Medulla oblongata (tissue), 1 donor: ENCODE measurements around the gene PTPRE.

Experiments used
- DNase-seq: peaks from one replicate; pipeline ENCODE4 v3.0.0-alpha.2; 2015; ENCODE audit errors: extremely low spot score

Gene PTPRE

GRCh38 chr10:128044961-128045832 lies 138.3 kb downstream of the PTPRE start:
- no peak for DNase-seq

- DNase-seq: no peak
Observed at GRCh38 chr10:128045833-128046120, 138.9 kb downstream of the PTPRE start.

GRCh38 chr10:128046156-128046952 lies 139.5 kb downstream of the PTPRE start:
- DNase-seq: no peak

DNA sequence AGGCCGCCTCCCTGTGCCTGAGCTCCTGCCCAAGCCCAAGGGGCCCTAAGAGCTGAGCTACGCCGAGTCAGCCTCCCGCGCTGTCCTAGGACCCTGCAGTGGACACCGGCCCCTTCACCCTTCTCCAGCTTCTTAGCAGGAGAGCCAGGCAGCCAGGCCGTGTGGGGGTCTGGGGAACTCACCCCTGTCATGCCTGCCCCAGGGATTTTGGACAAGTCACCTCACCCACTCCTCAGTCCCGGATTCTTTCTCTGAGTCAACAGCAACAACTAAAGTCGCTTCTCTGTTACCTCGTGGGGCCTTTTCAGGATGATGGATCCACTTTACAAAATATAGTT lies 140.0 kb downstream of the PTPRE start:
- no peak for DNase-seq

- peak; percentile 81 for DNase-seq
Observed at GRCh38 chr10:128047351-128047750, 140.4 kb downstream of the PTPRE start.

- peak; percentile 73 for DNase-seq
Observed at GRCh38 chr10:128047991-128048818, 141.3 kb downstream of the PTPRE start.

- no peak for DNase-seq
Observed at GRCh38 chr10:128048819-128049210, 141.9 kb downstream of the PTPRE start.

DNA sequence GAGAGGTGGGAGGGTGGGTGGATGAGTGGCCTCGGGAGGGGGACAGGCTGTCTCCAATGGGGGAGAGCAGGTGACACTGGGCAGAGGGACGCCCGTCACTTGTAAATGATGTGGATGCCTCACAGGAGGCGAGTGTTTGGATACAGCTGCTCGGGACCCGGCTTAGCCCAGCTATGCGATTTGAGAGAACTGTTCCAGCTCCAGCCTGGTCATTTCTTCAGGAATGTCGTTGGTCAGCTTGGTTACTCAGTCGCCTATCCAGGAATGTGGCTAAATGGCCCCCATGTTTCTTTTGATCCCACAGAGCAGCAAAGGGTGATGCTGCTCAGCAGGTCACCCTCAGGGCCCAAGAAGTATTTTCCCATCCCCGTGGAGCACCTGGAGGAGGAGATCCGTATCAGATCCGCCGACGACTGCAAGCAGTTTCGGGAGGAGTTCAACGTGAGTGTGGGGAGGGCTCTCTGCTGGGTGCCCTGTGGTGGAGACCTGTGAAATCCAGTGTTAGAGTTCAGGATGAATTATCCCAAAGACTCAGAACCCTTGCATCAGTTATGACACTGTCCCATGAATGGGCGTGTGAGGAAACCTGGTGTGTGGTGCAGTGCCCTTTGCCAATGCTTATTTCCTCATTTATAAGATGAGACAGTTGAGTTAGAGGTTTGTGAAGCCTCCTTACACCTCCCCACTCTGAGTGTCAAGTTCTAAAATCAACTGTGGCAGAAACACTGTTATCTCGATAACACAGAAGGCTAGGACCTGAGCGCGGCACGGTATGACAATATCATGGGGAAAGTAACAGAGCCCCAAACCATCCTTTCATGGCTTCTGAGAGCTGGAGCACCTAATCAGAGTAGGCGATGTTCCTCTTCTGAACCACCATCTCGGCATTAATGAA lies 142.6 kb downstream of the PTPRE start:
- DNase-seq: no peak

- no peak for DNase-seq
Observed at GRCh38 chr10:128050121-128050516, 143.2 kb downstream of the PTPRE start.

DNA sequence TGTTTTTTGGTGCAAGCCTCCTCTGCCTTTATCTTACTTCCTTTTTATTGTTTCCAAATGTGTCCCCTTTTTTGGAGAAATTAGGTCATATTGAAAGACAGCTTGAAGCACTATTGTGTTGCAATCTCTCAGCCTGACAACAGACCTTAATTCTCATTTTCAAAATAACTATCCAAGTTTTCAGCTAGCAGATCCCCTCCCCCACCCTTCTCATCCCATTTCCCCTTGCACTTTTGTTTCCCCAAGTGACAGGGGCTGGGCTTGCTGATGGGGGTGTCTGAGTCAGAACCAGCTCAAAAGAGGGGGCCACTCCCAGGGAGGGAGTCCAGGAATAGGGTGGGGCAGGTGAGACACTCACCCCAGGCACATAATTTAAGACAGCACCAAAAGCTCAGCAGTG lies 144.0 kb downstream of the PTPRE start:
- DNase-seq: peak; percentile 75

DNA sequence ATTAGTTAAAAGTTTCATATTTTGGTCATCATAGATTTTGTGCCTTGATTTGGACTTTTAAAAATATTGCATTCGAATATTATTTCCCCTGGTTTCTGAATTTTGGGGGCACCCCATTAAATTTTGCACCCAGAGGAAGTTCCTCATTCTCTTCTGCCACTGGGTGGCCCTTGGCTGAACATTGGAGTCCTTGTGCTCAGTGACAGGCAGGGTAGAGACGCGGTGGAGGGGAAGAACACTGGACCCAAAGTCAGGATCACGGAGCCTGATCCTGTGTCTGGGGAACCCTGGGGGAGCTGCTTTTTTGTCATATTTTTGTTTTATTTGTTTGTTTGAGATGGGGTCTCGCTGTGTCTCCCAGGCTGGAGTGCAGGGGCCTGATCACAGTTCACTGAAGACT lies 144.6 kb downstream of the PTPRE start:
- peak; percentile 54 for DNase-seq

- no peak for DNase-seq
Observed at GRCh38 chr10:128052696-128053095, 145.8 kb downstream of the PTPRE start.

DNA sequence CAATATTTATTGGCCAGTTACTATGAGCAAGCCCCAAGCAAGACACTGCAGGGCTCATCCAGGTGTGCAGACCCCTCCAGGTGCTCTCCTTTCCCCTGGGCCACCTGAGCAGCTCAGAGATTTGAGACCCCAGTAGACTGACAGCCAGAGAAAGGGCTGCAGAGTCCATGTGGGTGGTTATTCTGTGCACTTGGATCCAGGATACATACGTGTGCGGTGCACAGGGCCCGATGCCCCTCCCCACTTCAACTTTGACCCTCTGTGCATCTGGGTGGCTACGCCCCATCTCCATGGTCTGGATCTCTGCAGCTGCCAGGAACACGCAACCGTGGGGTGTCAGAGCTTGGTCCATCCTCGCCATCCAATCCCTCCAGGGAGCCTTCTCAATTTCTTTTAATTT lies 146.5 kb downstream of the PTPRE start:
- no peak for DNase-seq

GRCh38 chr10:128054163-128054970 lies 147.5 kb downstream of the PTPRE start:
- DNase-seq: peak; percentile 66

GRCh38 chr10:128055061-128055868 lies 148.4 kb downstream of the PTPRE start:
- DNase-seq: no peak

DNA sequence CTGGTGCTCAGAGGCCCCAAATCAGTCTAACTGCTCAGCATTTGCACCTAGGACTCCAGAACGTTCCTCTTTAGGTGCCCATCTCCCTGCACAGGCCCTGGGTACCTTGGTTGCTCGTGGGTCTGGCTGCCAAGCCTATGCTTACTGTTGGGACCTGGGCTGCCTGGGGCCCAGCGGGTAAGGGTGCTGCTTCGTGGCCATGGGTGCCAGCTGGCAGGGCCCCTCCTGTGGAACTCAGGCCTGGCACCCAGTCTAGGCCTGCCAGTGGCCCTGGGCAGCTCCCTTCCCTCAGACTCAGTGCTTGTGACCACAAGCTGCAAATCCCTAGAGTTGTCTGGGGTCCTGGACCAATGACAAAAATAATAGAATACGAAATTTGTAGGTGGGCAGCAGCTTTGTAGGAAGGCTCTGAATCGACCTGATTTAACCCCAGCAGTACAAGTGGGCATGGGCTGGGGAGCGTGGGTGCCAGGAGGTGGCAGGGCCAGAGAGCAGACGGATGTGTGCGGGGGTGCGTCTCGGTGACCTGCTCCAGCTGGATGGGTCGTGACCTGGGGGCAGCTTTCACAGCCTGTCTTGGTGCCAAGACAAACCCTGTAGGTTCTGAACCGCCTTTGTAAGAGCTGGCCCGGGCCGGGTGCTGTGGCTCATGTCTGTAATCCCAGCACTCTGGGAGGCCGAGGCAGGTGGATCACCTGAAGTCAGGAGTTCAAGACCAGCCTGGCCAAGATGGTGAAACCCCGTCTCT lies 149.6 kb downstream of the PTPRE start:
- no peak for DNase-seq

- DNase-seq: no peak
Observed at GRCh38 chr10:128058106-128058749, 151.3 kb downstream of the PTPRE start.

- DNase-seq: no peak
Observed at GRCh38 chr10:128058750-128059134, 151.8 kb downstream of the PTPRE start.
